AG20443 (cell line): ENCODE measurements around the gene SHF.
A peak's percentile ranks its signal among the peaks of the same experiment; 100 is the strongest.

Source experiments
- DNase-seq: peaks from one replicate; pipeline ENCODE4 v3.0.0; 2012; ENCODE audit warnings: low spot score, mixed read lengths

The SHF gene

DNA sequence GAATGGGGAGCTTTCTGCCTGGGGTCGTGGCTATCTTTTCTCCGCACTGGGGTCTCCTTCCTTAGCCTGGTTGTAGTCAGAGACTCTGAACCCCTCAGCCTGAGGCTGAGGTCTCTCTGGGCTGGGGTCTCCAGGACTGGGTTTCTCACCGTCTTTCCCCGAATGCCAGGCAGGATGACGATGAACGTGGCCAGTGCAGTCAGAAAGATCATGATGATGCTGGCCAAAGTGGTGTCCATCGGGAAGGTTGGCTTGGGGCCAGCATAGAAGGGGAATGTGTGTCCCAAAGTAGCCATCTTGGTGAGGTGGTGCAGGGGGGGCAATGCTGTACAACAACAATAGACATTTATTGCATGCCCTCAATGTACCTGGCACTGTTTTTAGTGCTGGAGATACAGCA is 65.0 kb downstream of the SHF start:
- no peak for DNase-seq

DNA sequence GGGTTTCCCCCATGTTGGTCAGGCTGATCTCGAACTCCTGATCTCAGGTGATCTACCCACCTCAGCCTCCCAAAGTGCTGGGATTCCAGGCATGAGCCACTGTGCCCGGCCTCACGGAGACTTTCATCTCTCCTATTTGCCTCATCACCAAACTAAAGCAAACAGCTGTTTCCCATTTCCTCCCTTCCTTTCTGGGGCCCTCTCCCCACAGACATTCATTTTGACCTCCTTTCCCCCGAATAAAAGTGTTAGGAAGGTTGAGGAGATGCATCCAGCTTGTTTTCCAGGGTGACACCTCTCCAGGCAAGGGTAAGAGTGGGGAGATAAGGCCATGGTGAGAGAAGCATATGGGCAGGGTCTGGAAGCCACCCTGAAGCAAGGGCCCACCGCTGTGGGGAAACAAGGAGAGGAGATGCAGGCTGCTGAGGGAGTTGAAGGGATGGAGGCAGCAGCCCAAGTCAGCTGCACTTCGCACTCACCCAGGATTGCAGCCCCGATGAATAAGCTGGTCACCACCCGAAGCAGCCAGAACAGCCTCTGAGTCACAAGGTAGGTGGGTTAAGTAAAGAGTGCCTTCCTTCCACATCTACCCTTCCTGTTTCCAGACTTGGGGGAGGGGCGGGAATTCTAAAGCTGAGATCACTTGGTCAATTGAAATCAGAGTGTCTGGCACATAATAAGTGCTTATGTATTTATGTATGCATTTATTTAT is 65.9 kb downstream of the SHF start:
- DNase-seq = peak; percentile 90

DNA sequence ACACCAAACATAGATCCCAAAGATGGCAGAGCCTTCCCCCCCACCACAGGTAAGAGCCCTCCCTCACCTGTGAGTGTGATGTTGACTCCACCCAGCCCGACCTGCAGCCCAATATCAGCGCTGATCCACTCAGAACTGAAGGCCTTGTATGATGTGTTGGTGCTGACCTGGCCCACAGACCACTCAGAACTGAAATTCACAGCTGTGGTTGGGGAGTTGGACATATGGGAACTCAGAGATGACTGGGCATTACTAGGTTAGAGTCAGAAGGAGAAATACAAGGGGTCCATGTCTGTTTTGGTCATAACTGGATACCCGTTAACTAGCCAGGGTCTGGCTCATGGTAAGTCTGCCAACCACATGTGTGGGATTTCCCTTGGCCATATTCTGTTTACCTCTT is 66.7 kb downstream of the SHF start:
- DNase-seq = no peak

DNA sequence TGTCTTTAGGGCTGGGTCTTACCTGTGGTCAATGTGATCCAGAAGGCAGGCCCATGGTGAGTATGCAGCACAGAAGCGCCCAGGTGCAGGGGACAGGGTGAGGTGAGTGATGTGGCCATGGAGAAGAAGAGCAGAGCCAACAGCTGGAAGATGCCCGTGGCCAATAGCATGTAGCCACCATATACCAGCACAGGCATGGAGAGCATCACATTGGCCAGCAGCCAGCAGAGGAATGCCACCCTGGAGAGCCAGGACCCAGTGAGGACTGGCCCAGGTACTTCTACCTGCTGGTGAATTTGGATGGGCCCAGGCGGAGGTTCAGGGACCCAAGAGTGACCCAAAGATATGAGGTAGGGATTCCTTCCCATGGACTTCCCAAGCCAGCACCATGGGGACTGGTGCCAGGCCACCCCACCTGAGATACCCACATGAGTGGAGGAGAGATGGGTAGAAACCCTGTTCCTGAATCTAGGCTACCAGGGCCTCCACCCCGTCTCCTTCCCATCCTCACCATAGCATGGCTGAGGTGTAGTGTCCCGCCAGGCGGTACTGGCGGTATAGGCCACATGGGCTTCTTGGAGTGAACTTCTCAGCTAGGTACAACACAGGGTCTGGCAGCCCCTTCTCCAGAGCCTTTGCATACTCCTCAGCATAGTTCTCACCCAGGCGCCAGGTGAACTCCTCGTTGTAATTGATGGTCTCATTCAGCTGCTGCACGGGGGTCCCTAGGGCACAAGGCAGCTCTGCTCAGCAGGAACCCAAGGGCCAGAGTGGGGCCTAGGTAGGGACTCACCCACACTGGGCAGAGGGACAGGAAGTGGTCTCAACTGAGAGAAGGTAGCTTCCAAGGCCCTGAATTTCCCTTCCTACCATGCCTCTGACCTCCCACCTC is 67.4 kb downstream of the SHF start:
- no peak for DNase-seq

DNA sequence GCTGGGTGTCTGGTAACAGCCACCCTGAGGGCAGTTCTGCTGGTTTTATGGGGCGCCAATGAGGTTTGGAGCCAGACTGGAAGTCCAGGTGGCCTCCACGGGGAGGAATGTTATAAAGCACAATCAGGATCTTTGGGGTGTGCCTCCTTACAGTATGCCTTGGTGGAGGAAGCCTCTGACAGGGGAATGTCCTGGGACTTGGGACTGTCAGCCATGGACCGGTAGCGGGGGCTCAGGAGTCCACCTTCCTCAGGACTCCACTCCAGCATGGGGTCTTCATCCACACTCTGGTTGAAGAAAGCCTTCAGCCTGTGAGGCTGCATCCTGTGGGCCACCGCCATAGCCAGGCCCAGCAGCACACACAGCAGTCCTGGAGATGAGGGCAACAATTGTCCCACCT is 68.8 kb downstream of the SHF start:
- DNase-seq = no peak

DNA sequence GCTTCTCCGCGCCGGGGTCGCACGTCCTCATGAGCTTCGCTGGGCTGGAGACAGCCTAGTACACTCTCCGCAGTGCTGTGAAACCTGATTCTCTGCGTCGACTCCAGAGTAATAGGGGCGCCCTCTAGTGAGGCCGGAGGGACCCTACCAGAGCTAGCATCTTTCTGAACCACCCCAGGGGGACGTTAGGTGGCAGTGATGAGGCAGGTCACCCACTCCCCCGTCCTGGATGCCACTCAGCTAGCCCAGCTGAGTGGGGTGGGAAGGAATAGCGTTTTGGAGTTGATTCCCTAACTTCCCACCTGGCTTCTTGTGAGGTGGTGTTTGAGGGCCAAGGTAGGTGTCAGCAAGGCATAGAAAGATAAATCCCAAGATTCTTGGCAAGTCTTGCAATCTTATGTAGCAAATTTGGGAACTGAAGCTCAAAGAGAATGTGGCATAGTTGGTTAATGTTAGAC is 69.6 kb downstream of the SHF start:
- DNase-seq = peak; percentile 95

DNA sequence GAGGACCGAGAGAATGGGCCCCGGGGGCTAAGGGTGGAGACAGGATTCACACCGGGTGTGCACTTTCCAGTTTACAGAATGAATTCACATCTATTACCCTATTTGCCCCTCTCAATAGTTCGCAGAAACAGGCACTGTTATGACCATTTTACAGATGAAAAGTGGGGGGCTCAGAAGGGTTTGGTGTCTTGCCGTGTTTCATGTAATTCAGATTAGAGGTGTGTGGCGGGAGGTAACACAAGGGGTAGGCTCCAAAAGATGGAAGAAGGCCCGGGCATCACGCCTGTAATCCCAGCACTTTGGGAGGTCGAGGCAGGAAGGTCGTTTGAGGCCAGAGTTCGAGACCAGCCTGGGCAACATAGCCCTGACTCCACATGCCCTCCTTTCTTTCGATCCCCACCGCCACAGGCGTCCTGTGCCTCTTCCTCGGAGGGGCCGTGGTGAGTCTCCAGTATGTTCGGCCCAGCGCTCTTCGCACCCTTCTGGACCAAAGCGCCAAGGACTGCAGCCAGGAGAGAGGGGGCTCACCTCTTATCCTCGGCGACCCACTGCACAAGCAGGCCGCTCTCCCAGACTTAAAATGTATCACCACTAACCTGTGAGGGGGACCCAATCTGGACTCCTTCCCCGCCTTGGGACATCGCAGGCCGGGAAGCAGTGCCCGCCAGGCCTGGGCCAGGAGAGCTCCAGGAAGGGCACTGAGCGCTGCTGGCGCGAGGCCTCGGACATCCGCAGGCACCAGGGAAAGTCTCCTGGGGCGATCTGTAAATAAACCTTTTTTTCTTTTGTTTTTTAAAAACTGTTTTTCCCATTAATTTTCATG is 70.2 kb downstream of the SHF start:
- DNase-seq = no peak
